A673 (cell line): ENCODE data around the gene CRISP1. TPM values are rescaled to one million over a fixed set of nuclear protein-coding genes. Genes with fewer than 3 reads are reported as not detected.

Experiments used
- BruUV-seq: library from RNA; stranded (reverse); fragments of 400-500 nt; replicated peaks from 2 replicates; lab custom pipeline; 2021; lab: Mats Ljungman, UMichigan
- CTCF ChIA-PET: fragments of 300-600 bp; sonication (Branson Sonifier 250); formaldehyde crosslinking; loops from one replicate; lab custom pipeline; 2022; ENCODE audit warnings: antibody characterized with exemption; lab: Charles Lee
- POLR2A ChIA-PET: fragments of 300-600 bp; sonication (Branson Sonifier 250); formaldehyde crosslinking; loops from one replicate; lab custom pipeline; 2022; ENCODE audit warnings: antibody characterized with exemption; ENCODE audit not compliant: low non-redundant PET; lab: Charles Lee
- DNase-seq: peaks from one replicate; pipeline ENCODE4 v3.0.0-alpha.2; 2015; ENCODE audit warnings: low spot score
- H3K27ac ChIP-seq: fragments of 200-600 bp; sonication (generic); 2 replicates; pipeline ENCODE4 v1.5.1; 2016; ENCODE audit warnings: mixed run types, low read depth, mild to moderate bottlenecking, mixed read lengths, antibody characterized with exemption, low read length; ENCODE audit not compliant: poor library complexity, severe bottlenecking
- H3K27me3 ChIP-seq: fragments of 200-600 bp; sonication (generic); replicated peaks from 2 replicates; pipeline ENCODE4 v1.6.1; 2017; ENCODE audit warnings: mixed run types, low read depth, mild to moderate bottlenecking, mixed read lengths, antibody characterized with exemption, low read length; ENCODE audit not compliant: insufficient read depth, poor library complexity
- H3K36me3 ChIP-seq: fragments of 200-600 bp; sonication (generic); 2 replicates; pipeline ENCODE4 v1.6.1; 2016; ENCODE audit warnings: mixed run types, mild to moderate bottlenecking, mixed read lengths, antibody characterized with exemption, low read length; ENCODE audit not compliant: insufficient read depth, poor library complexity, severe bottlenecking
- H3K4me1 ChIP-seq: fragments of 200-600 bp; sonication (generic); 2 replicates; pipeline ENCODE4 v1.6.1; 2017; ENCODE audit warnings: mixed run types, mild to moderate bottlenecking, mixed read lengths, antibody characterized with exemption, low read length; ENCODE audit not compliant: insufficient read depth, poor library complexity, severe bottlenecking
- H3K4me3 ChIP-seq: fragments of 200-600 bp; sonication (generic); 2 replicates; pipeline ENCODE4 v1.5.1; 2016; ENCODE audit warnings: low read depth, mixed run types, mild to moderate bottlenecking, mixed read lengths, low read length; ENCODE audit not compliant: poor library complexity, severe bottlenecking
- H3K9me3 ChIP-seq: fragments of 200-600 bp; sonication (generic); 2 replicates; pipeline ENCODE4 v1.6.1; 2016; ENCODE audit warnings: mixed run types, low read depth, mild to moderate bottlenecking, mixed read lengths, antibody characterized with exemption, low read length; ENCODE audit not compliant: poor library complexity, severe bottlenecking
- EZH2 ChIP-seq: fragments of 200-600 bp; sonication (generic); IDR thresholded peaks from 2 replicates; pipeline ENCODE4 v1.6.1; 2017; ENCODE audit warnings: borderline replicate concordance, low read depth, mild to moderate bottlenecking, mixed read lengths, antibody characterized with exemption, low read length; ENCODE audit not compliant: poor library complexity, severe bottlenecking
- intact Hi-C: fragments of 100-400 bp; cut with micrococcal nuclease; formaldehyde crosslinking; loops from one replicate; pipeline ENCODE4 v1.10.0; 2022; ENCODE audit not compliant: unreplicated experiment
- total RNA-seq: library from RNA; stranded (reverse); gene quantifications from 2 replicates; pipeline ENCODE4 v1.2.3, GENCODE V29; 2021
- TF ChIP-seq, protein P1 (sequence below): fragments of 300-800, 200-600 bp; sonication (generic); conservative IDR thresholded peaks from 2 replicates; pipeline ENCODE4 v1.5.1; 2017; ENCODE audit warnings: low read depth, mild to moderate bottlenecking, antibody characterized with exemption, low read length, moderate library complexity, mixed read lengths

Gene CRISP1
- total RNA-seq, 1 experiment from 2014 or later, result not detected

- ChIA-PET POLR2A (no interaction called here), CTCF (no interaction called here)
- Histone ChIP-seq H3K4me1 (no peaks in the 10 kb centered on the region), H3K27me3 (no peaks in the 10 kb centered on the region), H3K36me3 (no peaks in the 10 kb centered on the region), H3K9me3 (no peaks in the 10 kb centered on the region), H3K27ac (no peak overlapping the region), H3K4me3 (no peak overlapping the region)
- no peak for DNase-seq
- no peak for TF ChIP-seq EZH2
- intact Hi-C loops, result no loop called here
- BruUV-seq, result no TSS peak
Measured at GRCh38 chr6:49855221-49855620, 11.1 kb downstream of the CRISP1 start.

- Histone ChIP-seq H3K9me3 (no peaks in the 10 kb centered on the region), H3K27me3 (no peaks in the 10 kb centered on the region), H3K4me1 (no peaks in the 10 kb centered on the region), H3K36me3 (no peaks in the 10 kb centered on the region), H3K4me3 (no peak overlapping the region), H3K27ac (no peak overlapping the region)
- intact Hi-C loops, result loop anchor here (5.0 kb wide), 1 partner anchor 406 kb away; no protein-coding TSS in a partner anchor
- TF ChIP-seq, protein P1, sequence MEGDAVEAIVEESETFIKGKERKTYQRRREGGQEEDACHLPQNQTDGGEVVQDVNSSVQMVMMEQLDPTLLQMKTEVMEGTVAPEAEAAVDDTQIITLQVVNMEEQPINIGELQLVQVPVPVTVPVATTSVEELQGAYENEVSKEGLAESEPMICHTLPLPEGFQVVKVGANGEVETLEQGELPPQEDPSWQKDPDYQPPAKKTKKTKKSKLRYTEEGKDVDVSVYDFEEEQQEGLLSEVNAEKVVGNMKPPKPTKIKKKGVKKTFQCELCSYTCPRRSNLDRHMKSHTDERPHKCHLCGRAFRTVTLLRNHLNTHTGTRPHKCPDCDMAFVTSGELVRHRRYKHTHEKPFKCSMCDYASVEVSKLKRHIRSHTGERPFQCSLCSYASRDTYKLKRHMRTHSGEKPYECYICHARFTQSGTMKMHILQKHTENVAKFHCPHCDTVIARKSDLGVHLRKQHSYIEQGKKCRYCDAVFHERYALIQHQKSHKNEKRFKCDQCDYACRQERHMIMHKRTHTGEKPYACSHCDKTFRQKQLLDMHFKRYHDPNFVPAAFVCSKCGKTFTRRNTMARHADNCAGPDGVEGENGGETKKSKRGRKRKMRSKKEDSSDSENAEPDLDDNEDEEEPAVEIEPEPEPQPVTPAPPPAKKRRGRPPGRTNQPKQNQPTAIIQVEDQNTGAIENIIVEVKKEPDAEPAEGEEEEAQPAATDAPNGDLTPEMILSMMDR, result no peak
- TF ChIP-seq EZH2, result no peak
- ChIA-PET POLR2A (no interaction called here), CTCF (no interaction called here)
- DNase-seq, result no peak
- no TSS peak for BruUV-seq
Measured at GRCh38 chr6:49852975-49853374, 13.4 kb downstream of the CRISP1 start.

DNA sequence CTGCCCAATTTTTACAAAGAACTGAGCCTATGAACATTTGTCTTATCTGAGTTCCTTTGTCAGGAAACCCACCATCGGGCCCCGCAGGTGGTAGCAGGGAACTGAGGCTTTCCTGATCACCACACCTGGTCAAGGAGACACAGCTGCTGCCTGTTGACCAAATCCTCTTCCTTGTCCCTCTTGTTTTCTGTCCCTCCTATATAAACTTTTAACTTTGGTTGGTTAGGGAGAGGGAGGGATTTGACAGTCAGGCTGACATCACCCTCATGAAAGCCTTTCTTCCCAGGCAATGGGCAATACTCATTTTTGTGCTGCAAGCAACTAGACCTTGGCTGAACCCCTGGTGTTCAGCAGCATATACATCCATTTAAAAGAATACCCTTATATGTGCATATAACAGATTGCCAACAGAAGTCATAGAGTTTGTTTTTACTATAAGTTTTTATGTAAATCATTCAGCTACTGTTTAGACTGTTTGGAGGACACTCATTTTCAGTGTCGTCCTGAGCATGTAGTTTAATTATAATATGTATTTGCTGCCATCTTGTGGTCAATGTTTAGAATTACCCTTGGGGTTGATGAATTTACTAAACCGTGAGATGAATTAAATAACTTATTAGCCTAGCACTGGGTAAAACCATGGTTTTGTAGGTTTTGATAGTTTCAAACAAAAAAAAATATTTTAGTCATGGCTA is 17.0 kb downstream of the CRISP1 start:
- ChIA-PET POLR2A (no interaction called here), CTCF (interaction anchor here (0.6 to 1.0 kb wide), 2 partner anchors 226 to 317 kb away, joined by 3 to 9 read pairs; no protein-coding TSS in a partner anchor)
- H3K4me1 ChIP-seq, result no peaks in the 10 kb centered on the region
- H3K27ac ChIP-seq, result no peak overlapping the region
- H3K27me3 ChIP-seq, result no peaks in the 10 kb centered on the region
- H3K36me3 ChIP-seq, result no peaks in the 10 kb centered on the region
- no peaks in the 10 kb centered on the region for H3K9me3 ChIP-seq
- no peak overlapping the region for H3K4me3 ChIP-seq
- TF ChIP-seq, protein P1, result peak; percentile 62
- no peak for TF ChIP-seq EZH2
- intact Hi-C loops, result loop anchor here (1.0 to 10.0 kb wide), 4 partner anchors 226 to 1085 kb away; partner anchors contain the start of genes CENPQ and MMUT
- BruUV-seq, result no TSS peak
- DNase-seq, result peak; percentile 83
